Epithelial cell of prostate (primary cell): ENCODE data around the gene ROBO4.
A peak's percentile ranks its signal among the peaks of the same experiment; 100 is the strongest.

Experiments
- DNase-seq: peaks from one replicate; pipeline ENCODE4 v3.0.0-alpha.2; 2011; ENCODE audit warnings: low read depth, low spot score
- H3K27ac ChIP-seq: fragments of 450-650 bp; 2 replicates; pipeline ENCODE4 v1.5.1; 2017; ENCODE audit warnings: mild to moderate bottlenecking

The ROBO4 gene

GRCh38 chr11:124920356-124920755 is 22.7 kb upstream of the ROBO4 start:
- no peak overlapping the region for H3K27ac ChIP-seq
- DNase-seq: no peak

GRCh38 chr11:124919898-124920297 is 22.2 kb upstream of the ROBO4 start:
- no peak overlapping the region for H3K27ac ChIP-seq
- no peak for DNase-seq

- DNase-seq: no peak
- no peak within 1 kb of the TSS for H3K27ac ChIP-seq
Observed at GRCh38 chr11:124918950-124919349, 21.3 kb upstream of the ROBO4 start, which contains the start of gene HEPN1. TSS of gene HEPN1 (plus strand) at chr11:124919250.

- H3K27ac ChIP-seq: no peak overlapping the region
- no peak for DNase-seq
Observed at GRCh38 chr11:124917115-124917637, 19.5 kb upstream of the ROBO4 start.

DNA sequence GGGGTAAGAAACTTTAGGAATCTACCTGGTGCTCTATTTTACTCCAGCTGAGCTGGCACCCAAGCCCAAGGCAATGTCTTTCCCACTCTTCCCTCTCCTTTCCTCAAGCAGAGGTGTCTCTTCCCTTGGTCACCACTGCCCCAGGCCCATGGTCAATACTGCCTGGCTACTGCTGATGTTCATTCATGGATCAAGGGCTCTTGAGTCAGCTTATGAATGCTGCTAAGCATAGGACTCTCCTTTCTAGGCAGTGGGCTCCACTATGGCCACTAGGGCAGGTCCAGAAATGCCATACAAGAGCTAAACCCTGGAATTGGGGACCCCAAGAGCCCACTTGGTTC is 18.7 kb upstream of the ROBO4 start:
- no peak for DNase-seq
- H3K27ac ChIP-seq: no peak overlapping the region

DNA sequence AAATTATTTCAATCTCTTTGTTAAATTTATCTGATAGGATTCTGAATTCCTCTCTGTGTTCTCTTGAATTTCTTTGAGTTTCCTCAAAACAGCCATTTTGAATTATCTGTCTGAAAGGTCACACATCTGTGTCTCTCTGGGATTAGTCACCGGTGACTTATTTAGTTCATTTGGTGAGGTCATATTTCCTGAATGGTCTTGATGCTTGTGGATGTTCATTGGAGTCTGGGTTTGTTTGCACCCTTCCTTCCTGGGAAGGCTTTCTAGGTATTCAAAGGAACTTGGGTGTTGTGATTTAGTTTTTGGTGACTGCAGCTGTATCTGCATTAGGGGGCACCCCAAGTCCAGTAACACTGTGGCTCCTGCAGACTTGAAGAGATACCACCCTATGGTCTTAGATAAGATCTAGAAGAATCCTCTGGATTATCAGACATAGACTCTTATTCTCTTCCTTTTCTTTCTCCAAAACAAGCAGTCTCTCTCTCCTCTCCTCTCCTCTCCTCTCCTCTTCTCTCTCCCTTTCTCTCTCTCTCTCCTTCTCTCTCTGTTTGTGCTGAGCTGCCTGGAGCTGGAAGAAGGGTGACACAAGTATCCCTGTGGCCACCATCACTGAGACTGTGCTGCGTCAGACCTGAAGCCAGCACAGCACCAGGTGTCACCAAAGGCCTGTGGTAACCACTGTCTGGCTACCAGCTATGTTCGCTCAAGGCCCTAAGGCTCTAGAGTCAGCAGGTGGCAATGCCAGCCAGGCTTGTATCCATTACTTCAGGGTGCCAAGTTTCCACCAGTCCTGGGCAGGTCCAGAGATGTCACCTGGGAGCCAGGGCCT is 18.1 kb upstream of the ROBO4 start:
- no peak for DNase-seq
- H3K27ac ChIP-seq: no peak overlapping the region

GRCh38 chr11:124902616-124903015 is 5.0 kb upstream of the ROBO4 start:
- no peak for DNase-seq
- no peak overlapping the region for H3K27ac ChIP-seq

DNA sequence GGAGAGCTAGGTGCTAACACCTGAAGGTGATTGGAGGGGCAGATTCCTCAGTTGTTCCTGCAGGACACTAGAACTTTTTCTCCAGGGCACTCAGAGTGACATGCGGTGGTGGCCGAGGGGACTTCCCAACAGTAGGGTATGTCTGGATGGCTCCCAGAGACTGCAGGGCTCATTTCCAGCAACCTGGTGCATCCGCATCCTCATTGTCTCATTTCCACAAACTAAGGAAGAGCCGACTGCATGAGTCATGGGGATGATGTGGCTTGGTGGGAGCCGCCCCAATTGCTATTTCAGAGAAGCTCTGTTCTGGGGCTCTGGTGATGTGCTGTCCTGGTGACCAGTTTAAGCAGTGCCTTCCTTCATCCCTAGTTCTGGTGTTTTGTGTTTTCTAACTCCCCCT is 2.8 kb upstream of the ROBO4 start:
- H3K27ac ChIP-seq: peak overlapping the region; percentile 98
- peak; percentile 43 for DNase-seq

GRCh38 chr11:124899383-124900145 is 1.9 kb upstream of the ROBO4 start:
- no peak for DNase-seq
- peak overlapping the region; percentile 98 for H3K27ac ChIP-seq

DNA sequence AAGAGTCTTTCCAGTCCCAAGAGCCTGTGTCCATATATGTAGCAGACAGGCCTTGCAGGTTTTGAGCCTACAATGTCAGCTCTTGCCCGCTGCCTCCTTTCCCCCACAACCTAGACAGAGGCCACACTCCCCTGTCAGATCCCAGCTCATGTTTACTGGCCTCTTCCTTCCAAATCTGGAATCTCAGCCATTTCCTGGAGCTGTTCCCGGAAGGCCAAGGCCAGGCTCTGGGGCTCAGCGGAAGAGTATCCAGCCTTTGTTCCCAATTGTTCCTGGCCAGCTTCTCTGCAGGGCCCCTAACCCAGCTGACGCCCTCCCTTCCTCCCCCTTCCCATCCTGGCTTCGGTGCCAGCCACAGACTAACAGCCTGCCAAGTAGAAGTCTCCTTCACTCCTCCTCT is 1.0 kb upstream of the ROBO4 start:
- no peak for DNase-seq
- peak overlapping the region; percentile 98 for H3K27ac ChIP-seq

DNA sequence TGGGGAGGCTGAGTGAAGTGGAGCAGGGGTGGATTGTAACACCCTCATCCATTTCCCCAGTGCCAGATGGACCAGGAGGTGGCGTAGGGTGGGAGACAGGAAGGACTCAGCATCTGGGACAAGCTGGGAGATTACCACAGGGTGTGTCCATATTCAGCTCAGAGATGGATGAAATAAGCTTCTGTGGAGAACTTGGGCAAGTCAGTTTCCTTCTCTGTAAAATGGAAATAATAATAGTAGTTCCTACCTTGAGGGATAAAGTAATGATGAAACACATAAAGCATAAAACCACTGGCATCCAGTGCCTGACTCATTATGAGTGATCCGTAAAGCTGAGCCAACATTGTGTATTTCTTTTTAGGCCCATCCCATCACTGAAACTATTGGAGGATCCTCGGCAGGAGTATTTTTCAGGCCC is 607 bp upstream of the ROBO4 start:
- DNase-seq: peak; percentile 66
- peak overlapping the region; percentile 98 for H3K27ac ChIP-seq

GRCh38 chr11:124896821-124897391 is 759 bp downstream of the ROBO4 start:
- no peak for DNase-seq
- no peak overlapping the region for H3K27ac ChIP-seq

- H3K27ac ChIP-seq: no peak overlapping the region
- no peak for DNase-seq
Observed at GRCh38 chr11:124896071-124896750, 1.5 kb downstream of the ROBO4 start.

DNA sequence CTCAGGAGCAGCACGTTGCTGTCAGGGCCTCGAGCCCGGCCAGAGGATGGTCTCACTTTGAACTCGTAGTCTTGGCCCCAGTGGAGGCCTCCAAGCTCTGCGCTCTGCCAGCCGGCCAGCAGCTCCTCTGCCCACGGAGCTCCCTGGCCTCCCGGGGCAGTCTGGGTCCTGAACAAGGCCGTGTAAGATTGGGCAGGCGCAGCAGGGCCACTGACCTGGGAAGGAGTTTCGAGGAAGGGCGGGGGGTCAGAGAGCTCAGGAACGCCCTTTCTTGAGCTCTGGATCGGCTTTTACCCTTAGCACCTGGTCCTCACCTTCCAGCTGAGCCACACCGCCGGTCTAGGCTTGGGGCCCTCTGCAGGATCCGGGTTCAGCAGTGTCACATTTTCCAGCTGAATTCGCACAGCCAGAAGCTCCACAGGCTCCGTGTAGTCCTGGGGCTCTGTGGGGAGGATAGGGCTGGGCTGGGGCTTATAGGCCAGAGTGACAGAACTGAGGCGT is 2.1 kb downstream of the ROBO4 start:
- DNase-seq: no peak
- H3K27ac ChIP-seq: no peak overlapping the region

DNA sequence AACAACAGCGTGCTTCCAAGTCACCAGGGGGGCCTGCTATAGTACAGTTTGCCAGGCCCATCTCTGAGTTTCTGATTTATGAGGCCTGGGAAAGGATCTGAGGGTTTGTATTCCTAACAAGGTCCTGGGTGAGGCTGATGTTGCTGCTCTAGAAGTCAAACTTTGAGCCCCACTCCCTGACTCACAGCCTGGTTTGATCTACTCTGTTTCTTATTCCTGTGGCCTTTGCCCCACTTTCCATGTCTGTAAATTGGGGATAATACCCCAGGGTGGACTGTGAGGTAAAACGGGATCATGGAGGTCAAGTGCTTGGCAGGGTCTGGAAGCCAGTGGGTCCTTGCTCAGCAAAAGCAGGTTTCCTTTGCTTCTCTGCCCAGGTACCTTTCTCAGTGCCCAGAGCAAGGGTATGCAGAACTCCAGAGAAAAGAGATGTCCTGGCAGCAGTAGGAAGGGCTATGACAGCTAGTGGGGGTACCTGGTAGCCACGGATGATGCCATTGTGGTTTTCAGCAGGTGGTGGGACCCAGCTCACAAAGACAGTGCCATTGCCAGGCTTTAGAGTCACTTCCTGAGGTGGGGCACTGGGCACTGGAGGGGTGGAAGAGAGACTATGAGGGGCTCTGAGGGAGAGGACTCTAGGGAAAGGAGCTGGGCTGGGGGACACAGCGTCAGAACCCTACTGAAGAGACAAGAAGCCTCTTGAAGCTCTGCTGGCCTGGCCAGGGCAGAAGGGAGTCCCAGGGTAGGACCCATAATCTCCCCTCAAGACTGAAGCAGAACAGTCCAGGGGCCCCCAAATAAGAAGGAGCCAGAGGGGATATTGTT is 2.8 kb downstream of the ROBO4 start:
- H3K27ac ChIP-seq: no peak overlapping the region
- no peak for DNase-seq

GRCh38 chr11:124893781-124894401 is 3.8 kb downstream of the ROBO4 start:
- no peak for DNase-seq
- H3K27ac ChIP-seq: no peak overlapping the region

GRCh38 chr11:124892750-124893454 is 4.8 kb downstream of the ROBO4 start:
- no peak for DNase-seq
- no peak overlapping the region for H3K27ac ChIP-seq

GRCh38 chr11:124892146-124892545 is 5.5 kb downstream of the ROBO4 start:
- no peak overlapping the region for H3K27ac ChIP-seq
- DNase-seq: no peak
